T-helper 17 cell (primary cell): Measurements from ENCODE around the gene NUP58. TPM values are rescaled to one million over a fixed set of nuclear protein-coding genes. Genes with fewer than 3 reads are reported as not detected.

Experiments
- ATAC-seq: fragments of 150-1000 bp; cut with Tn5 transposase; 2 replicates; pipeline ENCODE4 v1.10.0; 2021; ENCODE audit warnings: mild to moderate bottlenecking, moderate library complexity
- DNase-seq, 3 donors: peaks; one replicate each; pipeline versions ENCODE4 v3.0.0 to v3.0.0-alpha.2; 2020 to 2021
- H3K9me3 ChIP-seq: one replicate; pipeline ENCODE4 v1.7.0; 2013; ENCODE audit warnings: low read length, mild to moderate bottlenecking; ENCODE audit not compliant: control insufficient read depth, poor library complexity, severe bottlenecking
- H3K27ac Mint-ChIP-seq: one replicate; pipeline ENCODE4 v1.8.0; 2022; ENCODE audit warnings: mild to moderate bottlenecking, moderate library complexity, mixed read lengths
- H3K27me3 Mint-ChIP-seq: one replicate; pipeline ENCODE4 v1.8.0; 2022; ENCODE audit warnings: mixed read lengths
- H3K36me3 Mint-ChIP-seq: one replicate; pipeline ENCODE4 v1.8.0; 2022; ENCODE audit warnings: low read depth, mixed read lengths
- H3K4me1 Mint-ChIP-seq: one replicate; pipeline ENCODE4 v1.8.0; 2022; ENCODE audit warnings: mild to moderate bottlenecking, mixed read lengths
- H3K4me3 Mint-ChIP-seq: one replicate; pipeline ENCODE4 v1.8.0; 2022; ENCODE audit warnings: mild to moderate bottlenecking, moderate library complexity, mixed read lengths
- total RNA-seq, 4 donors: library from RNA in 2 of 4; stranded (reverse) in 2 of 4; gene quantifications; one replicate each; pipeline ENCODE4 v1.2.3 and lab custom pipeline; 2022 to 2026

NUP58 gene, protein sequence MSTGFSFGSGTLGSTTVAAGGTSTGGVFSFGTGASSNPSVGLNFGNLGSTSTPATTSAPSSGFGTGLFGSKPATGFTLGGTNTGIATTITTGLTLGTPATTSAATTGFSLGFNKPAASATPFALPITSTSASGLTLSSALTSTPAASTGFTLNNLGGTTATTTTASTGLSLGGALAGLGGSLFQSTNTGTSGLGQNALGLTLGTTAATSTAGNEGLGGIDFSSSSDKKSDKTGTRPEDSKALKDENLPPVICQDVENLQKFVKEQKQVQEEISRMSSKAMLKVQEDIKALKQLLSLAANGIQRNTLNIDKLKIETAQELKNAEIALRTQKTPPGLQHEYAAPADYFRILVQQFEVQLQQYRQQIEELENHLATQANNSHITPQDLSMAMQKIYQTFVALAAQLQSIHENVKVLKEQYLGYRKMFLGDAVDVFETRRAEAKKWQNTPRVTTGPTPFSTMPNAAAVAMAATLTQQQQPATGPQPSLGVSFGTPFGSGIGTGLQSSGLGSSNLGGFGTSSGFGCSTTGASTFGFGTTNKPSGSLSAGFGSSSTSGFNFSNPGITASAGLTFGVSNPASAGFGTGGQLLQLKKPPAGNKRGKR
- total RNA-seq (10 to 100 TPM; 68.6 to 69.6 TPM), total RNA-seq (lab: John Stamatoyannopoulos, UW) (110 to 142 reads per million in 2 donors)

- peak within 1 kb of the TSS; percentile 96 for H3K27ac Mint-ChIP-seq
- peaks cover 20% of the 10 kb centered on the region for H3K4me1 Mint-ChIP-seq
- no peaks in the 10 kb centered on the region for H3K9me3 ChIP-seq
- DNase-seq: peak; percentile 89
- peaks cover 2% of the 10 kb centered on the region for H3K36me3 Mint-ChIP-seq
- no peaks in the 10 kb centered on the region for H3K27me3 Mint-ChIP-seq
- peak; percentile 99 for ATAC-seq
- peak within 1 kb of the TSS; percentile 92 for H3K4me3 Mint-ChIP-seq
These were observed at the start of gene NUP58 for GRCh38 chr13:25301347-25302113. Gene NUP58 (plus strand): TSS chr13:25301625. CDS start chr13:25301774, 149 bp downstream.

- DNase-seq (no peak), ATAC-seq (no peak)
- Mint-ChIP-seq H3K4me3 (peak overlapping the region; percentile 28), H3K4me1 (peaks cover 8% of the 10 kb centered on the region), H3K27ac (peak overlapping the region; percentile 47), H3K36me3 (peaks cover 18% of the 10 kb centered on the region), H3K27me3 (no peaks in the 10 kb centered on the region)
- H3K9me3 ChIP-seq: no peaks in the 10 kb centered on the region
These were observed 49.2 kb upstream of the NUP58 start for GRCh38 chr13:25252225-25252624.

DNA sequence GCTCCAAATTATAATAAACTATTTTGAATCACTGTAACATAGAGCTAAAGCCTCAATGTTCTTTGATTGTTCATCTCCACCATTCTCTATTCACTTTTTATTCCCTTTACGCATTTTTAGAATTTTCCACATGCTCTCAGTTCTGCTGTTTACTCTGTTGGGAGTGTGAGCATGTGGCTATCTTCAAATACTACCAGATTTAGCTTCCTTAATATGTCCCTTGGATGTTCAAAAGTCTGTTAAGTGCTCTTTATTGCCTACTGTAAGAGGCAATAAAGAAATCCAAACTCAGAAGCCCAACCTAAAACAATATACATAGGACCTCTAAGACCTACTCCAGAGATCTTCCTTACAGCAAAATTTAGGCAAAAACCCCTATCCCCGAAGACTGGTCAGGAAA is 48.7 kb upstream of the NUP58 start:
- no peaks in the 10 kb centered on the region for H3K9me3 ChIP-seq
- H3K27me3 Mint-ChIP-seq: no peaks in the 10 kb centered on the region
- H3K4me1 Mint-ChIP-seq: peaks cover 8% of the 10 kb centered on the region
- no peak overlapping the region for H3K27ac Mint-ChIP-seq
- no peak for ATAC-seq
- H3K4me3 Mint-ChIP-seq: no peak overlapping the region
- no peak for DNase-seq
- peaks cover 19% of the 10 kb centered on the region for H3K36me3 Mint-ChIP-seq

GRCh38 chr13:25253702-25254101 is 47.7 kb upstream of the NUP58 start:
- ATAC-seq (no peak), DNase-seq (no peak)
- no peak overlapping the region for H3K27ac Mint-ChIP-seq
- peaks cover 8% of the 10 kb centered on the region for H3K4me1 Mint-ChIP-seq
- H3K27me3 Mint-ChIP-seq: no peaks in the 10 kb centered on the region
- H3K4me3 Mint-ChIP-seq: no peak overlapping the region
- H3K9me3 ChIP-seq: no peaks in the 10 kb centered on the region
- H3K36me3 Mint-ChIP-seq: peaks cover 19% of the 10 kb centered on the region

GRCh38 chr13:25262261-25262660 is 39.2 kb upstream of the NUP58 start:
- Mint-ChIP-seq H3K27me3 (no peaks in the 10 kb centered on the region), H3K4me3 (no peak overlapping the region), H3K27ac (no peak overlapping the region), H3K36me3 (peaks cover 5% of the 10 kb centered on the region), H3K4me1 (peaks cover 1% of the 10 kb centered on the region)
- DNase-seq (no peak), ATAC-seq (no peak)
- H3K9me3 ChIP-seq: no peaks in the 10 kb centered on the region

GRCh38 chr13:25266706-25267105 is 34.7 kb upstream of the NUP58 start:
- H3K9me3 ChIP-seq: no peaks in the 10 kb centered on the region
- Mint-ChIP-seq H3K27me3 (no peaks in the 10 kb centered on the region), H3K36me3 (peaks cover 6% of the 10 kb centered on the region), H3K4me1 (peaks cover 12% of the 10 kb centered on the region), H3K27ac (no peak overlapping the region), H3K4me3 (no peak overlapping the region)
- ATAC-seq (no peak), DNase-seq (no peak)

DNA sequence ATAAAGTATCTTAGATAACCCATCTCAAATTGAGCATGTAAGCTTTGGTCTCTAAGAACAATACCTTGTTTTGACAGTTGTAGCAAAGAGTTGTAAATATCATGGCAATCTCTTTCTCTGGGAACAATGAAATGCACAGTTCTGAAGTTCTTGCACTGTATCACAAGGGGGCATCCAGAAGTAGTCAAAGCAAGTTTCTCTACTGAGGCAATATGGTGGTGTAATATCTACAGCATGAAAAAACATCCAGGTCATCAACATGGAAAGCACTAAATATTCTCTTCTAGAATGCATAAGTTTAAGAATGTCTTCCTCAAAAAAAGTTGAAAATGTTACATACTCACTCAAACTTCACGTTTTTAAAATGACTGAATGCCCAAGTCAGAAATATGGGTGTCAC is 33.7 kb upstream of the NUP58 start:
- Mint-ChIP-seq H3K4me1 (peaks cover 14% of the 10 kb centered on the region), H3K27me3 (no peaks in the 10 kb centered on the region), H3K36me3 (peaks cover 6% of the 10 kb centered on the region), H3K27ac (peak overlapping the region; percentile 9), H3K4me3 (no peak overlapping the region)
- DNase-seq: no peak
- ATAC-seq: peak; percentile 75
- no peaks in the 10 kb centered on the region for H3K9me3 ChIP-seq

GRCh38 chr13:25268561-25268960 is 32.9 kb upstream of the NUP58 start:
- DNase-seq (no peak), ATAC-seq (no peak)
- Mint-ChIP-seq H3K36me3 (peaks cover 6% of the 10 kb centered on the region), H3K27me3 (no peaks in the 10 kb centered on the region), H3K4me3 (no peak overlapping the region), H3K4me1 (peaks cover 14% of the 10 kb centered on the region), H3K27ac (peak overlapping the region; percentile 29)
- no peaks in the 10 kb centered on the region for H3K9me3 ChIP-seq

DNA sequence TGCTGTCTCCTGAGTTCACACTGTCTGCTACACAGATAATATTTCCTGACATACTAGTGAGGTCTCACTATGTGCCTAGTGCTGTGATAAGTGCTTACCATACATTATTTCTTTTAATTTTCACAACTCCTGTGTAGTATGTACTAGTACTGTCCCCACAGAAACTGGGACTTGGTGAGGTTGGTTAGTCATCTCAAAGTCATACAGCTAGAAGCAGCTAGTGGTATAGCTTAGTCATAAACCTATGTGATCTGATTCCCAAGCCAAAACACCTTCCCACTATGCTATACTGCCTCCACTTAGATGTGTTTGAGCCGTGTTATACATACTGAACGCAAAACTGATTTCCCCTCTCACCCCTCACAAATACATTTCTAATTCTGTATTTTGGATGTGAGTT is 24.7 kb upstream of the NUP58 start:
- H3K27me3 Mint-ChIP-seq: no peaks in the 10 kb centered on the region
- H3K9me3 ChIP-seq: no peaks in the 10 kb centered on the region
- H3K36me3 Mint-ChIP-seq: peaks cover 7% of the 10 kb centered on the region
- peaks cover 41% of the 10 kb centered on the region for H3K4me1 Mint-ChIP-seq
- ATAC-seq: peak; percentile 32
- H3K4me3 Mint-ChIP-seq: no peak overlapping the region
- H3K27ac Mint-ChIP-seq: peak overlapping the region; percentile 75
- no peak for DNase-seq

DNA sequence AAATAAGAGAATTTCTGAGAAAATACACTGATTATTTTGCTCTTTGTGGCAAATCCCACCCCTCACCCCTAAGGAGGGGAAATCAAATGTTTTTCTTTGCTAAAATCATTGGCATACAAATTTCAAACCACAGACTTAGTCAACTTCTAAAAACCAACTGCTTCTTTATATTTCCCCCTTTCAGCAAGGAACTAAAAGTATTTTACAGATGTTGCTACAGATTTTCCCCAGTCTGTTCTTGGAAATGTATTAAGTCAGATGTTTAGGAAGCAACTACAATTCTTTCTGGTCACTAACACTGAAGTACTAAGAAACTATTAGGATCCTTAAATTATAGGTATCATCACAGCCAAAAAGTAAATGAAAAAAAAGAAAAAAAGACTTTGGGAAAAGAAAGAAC is 21.0 kb upstream of the NUP58 start:
- H3K9me3 ChIP-seq: no peaks in the 10 kb centered on the region
- peak overlapping the region; percentile 94 for H3K27ac Mint-ChIP-seq
- peaks cover 57% of the 10 kb centered on the region for H3K4me1 Mint-ChIP-seq
- ATAC-seq (no peak), DNase-seq (no peak)
- peak overlapping the region; percentile 75 for H3K4me3 Mint-ChIP-seq
- peaks cover 9% of the 10 kb centered on the region for H3K36me3 Mint-ChIP-seq
- no peaks in the 10 kb centered on the region for H3K27me3 Mint-ChIP-seq

DNA sequence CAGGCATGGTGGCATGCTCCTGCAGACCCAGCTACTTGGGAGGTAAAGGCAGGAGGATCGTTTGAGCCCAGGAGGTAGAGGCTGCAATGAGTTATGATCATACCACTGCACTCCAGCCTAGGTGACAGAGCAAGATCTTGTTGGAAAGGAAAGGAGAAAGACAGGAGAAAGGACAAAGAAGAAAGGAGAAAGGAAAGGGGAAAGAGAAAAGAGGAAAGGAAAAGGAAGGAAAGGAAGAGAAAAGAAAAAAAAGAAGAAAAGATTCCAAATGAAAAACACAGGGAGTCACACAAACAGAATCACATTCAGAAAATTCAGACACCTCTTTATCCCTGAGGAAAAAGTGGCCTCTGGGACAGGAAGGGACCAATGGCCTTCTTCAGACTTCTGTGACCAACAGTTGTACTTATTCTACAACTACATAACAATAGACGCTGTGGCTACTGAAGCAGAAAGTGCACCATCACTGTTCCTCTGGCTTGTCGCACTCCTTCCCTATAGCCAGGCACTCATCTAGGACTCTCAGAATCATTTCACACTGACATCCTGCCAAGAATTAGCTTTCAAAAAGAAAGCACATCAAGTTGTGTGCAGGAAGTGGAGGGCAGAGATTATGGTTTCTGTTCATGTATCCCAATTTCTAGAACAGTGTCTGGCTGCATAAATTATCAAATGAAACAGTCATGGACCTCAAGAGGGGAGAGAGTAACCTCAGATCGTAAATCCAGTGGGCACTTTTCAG is 20.1 kb upstream of the NUP58 start:
- Mint-ChIP-seq H3K36me3 (peaks cover 9% of the 10 kb centered on the region), H3K4me3 (peak overlapping the region; percentile 75), H3K27ac (peak overlapping the region; percentile 94), H3K4me1 (peaks cover 61% of the 10 kb centered on the region), H3K27me3 (no peaks in the 10 kb centered on the region)
- ATAC-seq: peak; percentile 31
- DNase-seq: no peak
- H3K9me3 ChIP-seq: no peaks in the 10 kb centered on the region

GRCh38 chr13:25281935-25282332 is 19.5 kb upstream of the NUP58 start:
- peak overlapping the region; percentile 94 for H3K27ac Mint-ChIP-seq
- peak overlapping the region; percentile 70 for H3K4me3 Mint-ChIP-seq
- peaks cover 12% of the 10 kb centered on the region for H3K36me3 Mint-ChIP-seq
- DNase-seq (no peak), ATAC-seq (peak; percentile 3)
- no peaks in the 10 kb centered on the region for H3K27me3 Mint-ChIP-seq
- peaks cover 58% of the 10 kb centered on the region for H3K4me1 Mint-ChIP-seq
- H3K9me3 ChIP-seq: no peaks in the 10 kb centered on the region
